Limb (tissue), 2 donors: ENCODE results near the gene GPD2.
"Not testable (repeated sequence)": the region's sequence is repeated elsewhere in the genome, so short reads cannot be mapped to it uniquely, and the experiment has no call there.

Experiments
- DNase-seq, 2 donors: peaks; one replicate each; pipeline ENCODE4 v3.0.0-alpha.2; 2016; ENCODE audit errors: extremely low spot score in 2 of 2

GPD2 gene

GRCh38 chr2:156589381-156590079 lies 153.4 kb downstream of the GPD2 start:
- DNase-seq, result peak in 1 of 2 donors; percentile 57

DNA sequence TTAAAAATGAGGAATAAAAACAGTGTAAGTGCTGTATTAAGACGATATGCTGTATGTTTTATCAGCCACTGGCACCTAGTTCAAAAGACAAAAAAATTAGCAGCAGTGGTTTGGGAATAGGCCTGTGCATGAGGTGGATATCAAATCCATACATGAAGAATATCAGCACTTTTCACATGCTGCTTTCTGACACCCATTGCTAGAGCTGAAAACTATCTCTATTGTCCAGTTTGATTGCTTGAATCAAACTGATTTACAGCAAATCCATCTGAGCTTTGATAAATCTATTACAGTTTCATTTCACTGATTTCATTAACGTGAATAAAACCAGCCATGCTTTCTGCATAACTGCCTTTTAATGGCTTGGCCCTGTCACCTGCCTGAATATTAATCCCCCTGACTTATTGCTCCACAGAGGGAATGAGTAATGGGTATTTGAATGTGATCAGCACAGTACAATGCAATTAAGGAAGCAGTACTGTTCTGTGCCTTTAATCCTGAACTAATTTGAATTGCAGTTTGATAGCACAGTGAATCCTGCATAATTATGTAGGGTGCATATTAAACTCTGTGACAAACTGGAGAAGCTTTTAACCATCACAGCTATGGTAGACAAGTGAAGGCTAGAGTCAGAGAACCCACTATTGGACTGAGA lies 154.0 kb downstream of the GPD2 start:
- DNase-seq, result no peak

DNA sequence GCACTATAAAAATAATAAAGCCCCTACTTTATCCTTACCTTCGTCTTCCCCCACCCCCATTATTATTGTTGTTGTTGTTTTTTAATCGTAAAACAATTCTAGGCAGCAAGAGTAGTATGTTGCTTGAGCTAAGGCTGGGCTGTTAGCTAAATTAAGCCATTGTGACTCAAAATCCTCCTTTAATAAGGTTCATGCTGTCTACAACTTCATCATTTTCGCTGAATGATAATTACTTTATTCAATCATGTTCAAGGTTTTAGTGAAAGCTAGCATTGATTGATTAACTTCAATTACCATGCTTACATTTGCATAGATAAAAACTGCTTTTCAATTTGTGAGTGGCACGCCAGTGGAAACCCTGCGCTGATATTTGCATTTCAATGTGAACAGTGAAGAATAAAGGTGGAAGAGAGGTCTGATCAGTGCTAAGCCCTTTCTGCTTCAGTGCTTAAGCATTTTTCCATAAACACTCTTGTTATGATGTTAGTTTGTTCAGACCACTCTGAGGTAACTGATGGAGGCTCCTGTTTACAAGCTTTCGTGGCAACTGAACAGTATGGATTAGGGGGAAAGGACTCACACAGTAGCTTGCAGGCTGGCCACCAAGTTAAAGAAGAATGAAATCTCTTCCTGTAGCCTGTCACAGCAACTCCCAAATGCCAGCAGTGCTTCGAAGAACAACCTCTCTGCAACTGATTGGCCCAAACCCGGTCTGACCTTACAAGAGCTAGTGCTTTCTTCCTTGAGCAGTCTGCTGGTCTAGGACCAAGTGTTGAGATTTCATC lies 156.8 kb downstream of the GPD2 start:
- DNase-seq, result no peak

DNA sequence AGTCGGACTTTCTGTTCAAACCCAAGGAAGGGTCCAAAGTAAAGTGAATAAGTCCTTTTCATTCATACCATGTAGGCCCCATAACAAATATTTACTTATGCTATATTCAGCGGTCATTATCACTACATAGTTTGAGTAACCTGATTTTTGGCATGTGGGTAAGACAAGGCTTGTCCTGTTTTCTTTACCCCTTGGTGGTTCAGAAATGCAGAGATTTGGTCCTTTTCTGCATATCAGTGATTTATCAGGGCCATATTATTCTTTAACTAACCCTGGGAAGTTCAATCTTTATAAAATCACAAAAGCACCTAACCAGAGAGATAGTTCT lies 157.4 kb downstream of the GPD2 start:
- DNase-seq, result no peak

DNA sequence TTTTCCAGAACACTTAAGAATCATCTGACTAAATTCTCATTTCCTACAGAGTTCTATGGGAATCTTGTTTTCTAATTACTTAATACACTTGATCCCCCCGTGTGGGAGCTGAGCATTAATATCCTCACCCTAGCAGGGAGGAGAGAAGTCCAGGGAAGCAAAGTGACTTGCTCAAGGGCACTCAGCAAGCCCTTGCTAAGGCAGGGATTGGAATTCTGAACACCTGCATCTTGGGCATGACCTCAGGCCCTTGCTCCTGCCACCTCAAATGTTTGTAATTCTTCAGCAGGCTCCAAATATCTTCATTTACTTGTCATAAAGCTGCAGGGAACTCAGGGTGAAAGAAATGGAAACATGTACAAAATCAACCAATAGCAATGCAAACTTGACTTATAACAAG lies 162.4 kb downstream of the GPD2 start:
- no peak for DNase-seq

DNA sequence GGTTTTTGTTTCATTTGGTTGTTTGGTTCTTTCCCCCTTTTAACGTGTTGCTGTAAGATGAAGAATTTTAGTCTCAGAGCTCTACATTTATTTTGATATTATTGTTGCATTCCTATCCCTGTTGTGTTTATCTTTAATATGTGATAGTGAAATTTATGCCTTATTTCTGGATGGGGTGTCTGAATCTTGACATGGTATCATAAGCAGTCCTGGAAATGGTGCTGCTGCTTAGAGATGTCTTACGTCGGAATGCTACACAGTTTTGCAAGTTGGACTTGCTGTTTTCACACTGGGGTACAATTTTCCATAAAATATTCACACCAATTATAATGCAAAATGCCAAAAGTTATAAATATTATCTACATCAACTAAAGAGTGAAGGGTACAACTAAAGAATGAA lies 164.0 kb downstream of the GPD2 start:
- no peak for DNase-seq

DNA sequence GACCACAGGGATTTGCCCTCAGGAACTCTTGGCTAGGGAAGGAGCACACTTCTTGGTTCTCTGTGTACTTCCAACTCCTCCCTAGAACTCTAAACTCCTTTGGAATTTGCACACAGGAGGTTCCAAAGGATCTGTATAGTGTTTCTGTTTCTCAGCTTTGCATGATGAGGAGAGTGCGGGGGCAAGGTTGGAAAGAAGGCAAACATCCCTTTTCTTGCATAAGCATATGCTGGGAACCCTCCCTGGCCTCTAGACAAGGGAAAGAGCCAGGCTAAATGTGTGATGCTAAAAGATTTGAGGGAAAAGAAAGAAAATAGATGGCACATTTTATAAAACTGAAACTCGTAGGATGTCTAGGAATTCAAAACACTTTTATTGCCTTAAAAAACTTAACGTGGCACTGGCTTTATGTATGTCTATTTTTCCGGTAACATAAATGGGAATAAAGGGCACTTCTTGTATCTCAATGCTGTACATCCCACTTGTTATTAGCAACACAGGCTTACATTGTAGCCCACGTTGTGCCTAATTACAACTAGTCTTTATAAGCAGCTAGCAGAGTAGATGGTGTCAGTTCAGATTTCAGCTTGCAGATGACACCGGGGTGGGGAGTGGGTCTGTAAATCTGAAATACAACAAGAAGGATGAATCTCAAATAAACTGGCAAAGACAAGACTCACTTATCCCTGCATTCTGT lies 165.8 kb downstream of the GPD2 start:
- no peak for DNase-seq

DNA sequence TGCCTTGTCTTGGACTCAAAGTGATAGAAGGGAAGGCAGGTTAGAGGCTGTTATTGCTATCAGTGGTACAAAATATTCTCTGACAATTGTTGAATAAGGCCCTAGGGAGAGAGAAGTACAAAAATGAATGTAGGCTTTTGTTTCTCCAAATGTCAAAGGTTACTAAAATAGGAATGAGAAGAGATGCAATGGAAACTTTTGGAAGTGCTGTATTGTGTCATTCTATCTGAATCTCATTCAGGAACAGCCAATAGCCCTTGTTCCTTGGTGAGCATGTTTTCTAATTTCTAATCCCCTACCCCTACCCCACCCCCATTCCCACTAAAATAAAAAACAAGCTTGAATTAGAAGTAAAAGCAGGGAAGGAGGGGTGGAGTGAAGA lies 166.4 kb downstream of the GPD2 start:
- DNase-seq, result no peak

- no peak for DNase-seq
Measured at GRCh38 chr2:156615836-156616322, 179.7 kb downstream of the GPD2 start.

DNA sequence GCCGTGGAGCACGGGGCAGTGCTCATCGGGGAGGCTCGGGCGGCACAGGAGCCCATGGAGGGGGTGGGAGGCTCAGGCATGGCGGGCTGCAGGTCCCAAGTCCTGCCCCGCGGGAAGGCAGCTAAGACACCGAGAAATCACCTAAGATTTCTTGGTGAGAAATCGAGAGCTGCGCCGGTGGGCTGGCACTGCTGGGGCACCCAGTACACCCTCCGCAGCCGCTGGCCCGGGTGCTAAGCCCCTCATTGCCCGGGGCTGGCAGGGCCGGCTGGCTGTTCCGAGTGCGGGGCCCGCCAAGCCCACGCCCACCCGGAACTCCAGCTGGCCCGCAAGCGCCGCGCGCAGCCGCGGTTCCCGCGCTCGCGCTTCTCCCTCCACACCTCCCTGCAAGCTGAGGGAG lies 181.9 kb downstream of the GPD2 start:
- not testable (repeated sequence) for DNase-seq

DNA sequence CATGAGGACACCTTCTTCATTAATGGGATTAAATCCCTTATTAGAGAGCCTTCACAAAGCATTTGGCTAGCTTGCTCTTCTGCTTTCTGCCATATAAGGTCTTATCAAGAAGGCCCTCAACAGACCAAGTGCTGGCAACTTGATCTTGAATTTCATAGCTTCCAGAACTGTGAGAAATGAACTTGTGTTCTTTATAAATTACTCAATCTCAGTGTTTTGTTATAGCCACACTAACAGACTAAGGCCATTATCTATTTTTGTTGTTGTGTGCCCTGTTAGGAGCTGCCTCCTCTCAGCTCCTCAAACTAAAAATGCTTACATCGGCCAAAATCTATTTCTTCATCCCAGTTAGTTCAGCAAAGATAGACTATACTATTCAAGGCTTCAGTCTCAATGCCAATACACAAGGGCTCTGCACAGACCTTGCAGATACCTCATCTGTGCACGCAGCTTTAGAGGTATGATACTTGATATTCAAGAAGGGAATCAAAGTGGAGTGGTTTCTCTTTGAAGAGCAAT lies 182.9 kb downstream of the GPD2 start:
- DNase-seq, result no peak

DNA sequence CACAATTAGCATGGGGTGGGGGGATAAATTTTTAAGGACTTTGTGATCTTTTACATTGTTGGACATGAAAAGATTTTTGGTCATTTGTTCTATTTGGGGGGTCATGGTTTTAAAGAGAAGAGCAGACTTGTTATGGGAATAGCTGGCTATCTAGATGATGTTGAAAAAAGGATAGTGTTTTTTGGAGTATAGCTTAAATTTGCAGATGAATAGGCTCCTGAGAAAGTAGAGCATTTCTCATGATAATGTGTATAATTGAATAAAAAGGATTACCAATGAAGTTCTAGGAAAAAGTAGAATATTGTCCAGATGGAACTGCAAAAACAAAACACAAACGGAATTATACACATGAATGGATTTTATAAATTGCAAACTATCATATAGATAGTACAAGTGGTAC lies 186.3 kb downstream of the GPD2 start:
- DNase-seq, result no peak

GRCh38 chr2:156625360-156626170 lies 189.4 kb downstream of the GPD2 start:
- DNase-seq, result peak in 1 of 2 donors; percentile 7

- no peak for DNase-seq
Measured at GRCh38 chr2:156626931-156627330, 190.8 kb downstream of the GPD2 start.

GRCh38 chr2:156630579-156631337 lies 194.6 kb downstream of the GPD2 start:
- no peak for DNase-seq

- DNase-seq, result no peak
Measured at GRCh38 chr2:156635646-156636045, 199.5 kb downstream of the GPD2 start.
